Hematopoietic multipotent progenitor cell treated with erythropoietin and hydrocortisone succinate and interleukin-3 and kit ligand, for 6 days (in vitro differentiated cells): ENCODE data around the gene TMEM109.

Experiments
- DNase-seq: peaks from one replicate; pipeline ENCODE4 v3.0.0-alpha.2; 2015

TMEM109 gene

DNA sequence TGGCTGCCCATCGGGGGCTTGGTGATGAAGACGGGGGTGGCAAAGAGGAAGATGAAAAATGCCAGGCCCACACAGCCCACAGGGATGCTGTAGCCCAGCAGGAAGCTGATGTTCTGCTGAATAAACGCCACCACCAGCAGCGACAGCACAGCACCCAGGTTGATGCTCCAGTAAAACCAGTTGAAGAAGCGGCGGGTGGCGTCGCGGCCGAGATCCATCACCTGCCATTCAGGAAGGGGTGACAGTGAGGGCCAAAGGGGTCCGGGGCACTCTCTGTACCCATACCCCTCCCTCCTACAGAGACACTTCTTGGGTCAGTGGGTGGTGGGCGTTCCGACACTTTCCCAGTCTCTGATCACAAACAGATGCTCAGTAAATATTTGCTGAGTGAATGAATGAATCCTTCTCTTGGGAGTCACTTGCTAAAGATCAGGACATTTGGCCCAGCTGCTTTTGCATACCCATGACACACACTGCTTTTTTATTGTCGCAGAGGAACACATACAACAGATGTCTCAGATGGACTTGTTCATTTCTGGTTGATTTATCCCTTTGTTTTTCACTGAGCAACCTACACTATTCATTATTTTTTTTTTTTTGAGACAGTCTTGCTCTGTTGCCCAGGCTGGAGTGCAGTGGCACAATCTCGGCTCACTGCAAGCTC lies 32.8 kb downstream of the TMEM109 start:
- DNase-seq = no peak

GRCh38 chr11:60947700-60948099 lies 33.7 kb downstream of the TMEM109 start:
- no peak for DNase-seq

- no peak for DNase-seq
Observed at GRCh38 chr11:60948250-60948649, 34.3 kb downstream of the TMEM109 start.

DNA sequence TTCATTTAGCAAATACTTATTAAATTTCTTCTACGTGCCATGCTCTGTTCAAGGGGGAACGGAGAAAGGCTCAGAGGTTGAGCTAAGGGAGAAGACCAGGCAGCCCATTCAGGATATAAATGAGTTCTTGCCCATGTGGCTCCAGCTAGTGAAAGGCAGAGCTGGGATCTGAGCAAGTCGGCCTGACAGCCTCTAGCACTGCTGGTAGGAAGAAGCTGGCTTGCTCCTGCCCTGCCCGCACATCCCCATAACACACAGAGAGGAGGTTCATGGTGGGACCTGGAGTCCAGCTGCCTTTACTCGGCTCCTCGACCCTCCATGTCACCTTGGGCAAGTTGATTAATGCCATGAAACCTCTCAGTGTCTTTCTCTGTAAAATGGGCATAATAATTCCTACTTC lies 36.1 kb downstream of the TMEM109 start:
- no peak for DNase-seq

DNA sequence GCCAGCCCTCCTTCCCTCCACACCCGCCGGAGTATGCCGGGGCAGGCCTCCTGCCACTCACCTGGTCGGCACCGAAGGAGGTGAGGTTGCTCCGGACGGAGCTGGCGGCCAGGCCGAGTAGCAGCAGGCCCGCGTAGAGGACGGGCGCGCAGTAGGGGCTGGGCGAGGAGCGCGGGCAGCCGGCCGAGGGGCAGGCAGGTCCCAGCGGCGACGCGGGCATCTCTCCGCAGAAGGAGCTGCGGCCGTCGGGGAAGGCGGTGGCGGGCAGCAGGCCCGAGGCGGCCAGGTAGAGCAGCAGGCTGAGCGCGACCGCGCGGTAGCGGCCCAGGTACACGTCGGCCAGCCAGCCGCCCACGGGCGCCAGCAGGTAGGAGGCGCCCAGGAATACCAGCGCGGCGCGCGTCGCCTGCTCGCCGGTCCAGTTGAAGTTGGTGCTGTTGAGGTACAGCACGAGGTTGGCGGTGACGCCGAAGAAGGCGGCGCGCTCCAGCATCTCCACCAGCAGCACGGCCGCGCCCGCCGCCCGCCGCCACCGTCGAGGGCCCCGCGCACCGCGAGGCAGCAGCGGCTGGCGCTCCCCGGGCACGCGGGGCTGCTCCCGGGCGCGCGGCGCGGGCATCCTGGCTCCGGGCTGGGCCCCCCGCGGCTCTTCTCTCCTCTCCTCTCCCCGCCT lies 37.1 kb downstream of the TMEM109 start:
- DNase-seq = no peak

GRCh38 chr11:60951606-60951903 lies 37.6 kb downstream of the TMEM109 start:
- DNase-seq = no peak

DNA sequence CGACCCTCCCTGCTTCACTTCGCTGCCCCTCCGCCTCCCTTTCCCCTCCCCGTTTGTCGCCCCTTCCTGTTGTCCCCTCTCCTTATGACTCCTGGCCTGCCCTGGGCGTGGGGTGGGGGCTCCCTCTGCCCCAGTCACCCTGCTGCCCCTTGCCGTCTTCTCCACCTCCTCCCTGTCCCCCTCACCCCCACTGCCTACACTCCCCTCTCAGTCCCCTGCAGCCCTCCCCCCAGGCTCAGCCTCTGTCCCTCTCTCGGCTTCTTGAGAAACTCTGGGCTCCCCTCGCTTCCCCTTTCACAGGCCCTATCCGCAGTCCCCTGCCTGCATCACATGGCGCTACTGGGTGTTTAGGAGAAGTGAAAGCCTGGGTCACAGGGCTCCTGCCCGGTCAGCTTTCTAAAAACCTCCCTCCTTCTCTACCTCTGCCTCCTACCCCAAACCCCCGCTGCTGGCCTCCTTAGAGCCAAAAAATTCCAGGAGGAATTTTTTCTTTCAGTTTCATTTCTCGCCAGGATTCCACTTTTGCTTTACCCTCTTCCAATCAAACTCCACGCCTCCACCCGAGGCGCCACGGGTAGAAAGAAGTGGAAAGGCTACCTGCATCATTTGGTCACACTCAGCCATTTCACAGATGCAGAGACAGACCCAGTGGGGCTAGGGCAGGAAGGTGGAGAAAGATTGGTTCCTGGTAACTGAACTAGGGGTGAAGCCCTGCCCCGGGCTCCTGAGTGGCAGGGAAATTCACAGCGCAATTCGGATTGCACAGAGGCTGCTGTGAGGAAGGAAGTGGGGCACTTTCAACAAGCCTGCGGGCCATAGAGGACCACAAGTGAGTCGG lies 38.2 kb downstream of the TMEM109 start, which contains the start of gene SLC15A3:
Gene SLC15A3 (minus strand): TSS at position 273 of the 838 bp plus-strand sequence. CDS start 625 bp downstream, outside the sequence.
- peak; percentile 76 for DNase-seq

DNA sequence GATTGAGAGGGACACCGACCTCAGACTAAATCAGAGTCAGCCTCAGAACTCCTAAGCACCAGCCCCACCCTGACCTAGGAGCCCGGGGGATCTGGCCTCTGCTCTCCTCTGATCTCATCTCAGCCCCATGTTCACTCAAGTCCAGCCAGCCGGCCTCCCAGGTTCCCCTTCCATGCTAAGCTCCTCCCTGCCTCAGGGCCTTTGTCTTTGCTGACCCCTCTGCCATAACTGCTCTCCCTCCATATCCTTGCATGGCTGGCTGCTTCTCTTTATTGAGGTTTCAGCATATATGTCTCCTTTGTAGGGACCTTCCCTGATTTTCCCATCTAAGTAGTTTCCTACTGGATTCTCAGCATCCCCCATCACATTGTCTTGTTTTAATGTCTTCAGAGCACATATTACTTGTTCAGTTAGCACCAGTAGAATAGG lies 38.8 kb downstream of the TMEM109 start:
- no peak for DNase-seq

DNA sequence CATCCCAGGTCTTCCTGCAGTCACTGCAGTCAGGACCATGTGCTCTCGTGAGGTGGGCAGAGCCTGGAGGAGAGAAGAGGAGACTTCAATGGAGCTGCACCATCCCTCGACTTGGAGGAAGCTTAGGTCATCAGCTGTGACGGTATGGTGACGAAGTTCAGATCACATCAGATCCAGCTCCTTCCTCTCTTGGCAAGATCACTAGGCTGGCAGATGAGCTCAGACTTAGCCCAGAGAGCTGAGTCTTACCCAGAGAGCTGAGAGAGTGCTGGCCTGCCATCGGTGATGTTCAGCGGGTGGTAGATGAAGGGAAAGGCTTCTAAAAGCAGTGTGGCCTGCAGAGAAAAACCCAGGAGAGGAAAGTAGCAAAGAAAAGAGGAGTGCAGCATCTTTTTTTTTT lies 39.8 kb downstream of the TMEM109 start:
- no peak for DNase-seq

DNA sequence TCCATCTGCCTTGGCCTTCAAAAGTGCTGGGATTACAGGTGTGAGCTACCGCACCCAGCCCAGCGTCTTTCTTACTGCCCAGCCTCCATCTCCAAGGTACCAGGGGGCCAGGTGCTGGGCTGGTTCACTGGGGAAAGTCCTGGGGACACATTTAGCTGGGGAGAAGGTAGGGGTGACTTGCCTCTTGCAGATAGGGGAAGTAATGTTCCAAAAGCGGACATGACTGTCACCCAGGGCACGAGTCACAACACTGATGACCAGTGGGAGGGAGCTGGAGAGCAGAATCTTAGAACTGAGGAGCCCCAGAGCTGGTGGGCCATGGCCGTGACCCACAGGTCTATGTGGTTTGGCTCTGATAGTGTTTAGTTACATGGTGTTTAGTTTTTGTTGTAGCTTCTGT lies 40.5 kb downstream of the TMEM109 start:
- no peak for DNase-seq

DNA sequence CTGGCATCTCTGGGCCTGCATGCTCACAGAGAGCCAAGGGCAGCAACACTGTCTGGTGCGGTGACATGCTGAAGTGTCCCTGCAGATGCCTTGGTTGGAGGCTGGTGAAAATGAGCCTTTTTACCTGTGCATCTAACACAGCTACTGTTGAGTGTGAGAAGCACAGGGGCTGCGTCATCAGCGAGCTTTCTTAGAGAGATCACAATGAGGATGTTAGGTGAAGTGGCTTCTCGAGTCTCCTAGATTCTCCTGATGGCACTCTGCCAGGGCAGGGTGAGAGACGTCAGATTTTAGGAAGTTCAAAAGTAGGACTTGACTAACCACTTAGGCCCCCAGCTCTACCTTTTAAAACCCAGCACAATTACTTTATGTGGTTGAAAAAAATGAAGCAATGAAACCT lies 41.6 kb downstream of the TMEM109 start:
- DNase-seq = no peak

DNA sequence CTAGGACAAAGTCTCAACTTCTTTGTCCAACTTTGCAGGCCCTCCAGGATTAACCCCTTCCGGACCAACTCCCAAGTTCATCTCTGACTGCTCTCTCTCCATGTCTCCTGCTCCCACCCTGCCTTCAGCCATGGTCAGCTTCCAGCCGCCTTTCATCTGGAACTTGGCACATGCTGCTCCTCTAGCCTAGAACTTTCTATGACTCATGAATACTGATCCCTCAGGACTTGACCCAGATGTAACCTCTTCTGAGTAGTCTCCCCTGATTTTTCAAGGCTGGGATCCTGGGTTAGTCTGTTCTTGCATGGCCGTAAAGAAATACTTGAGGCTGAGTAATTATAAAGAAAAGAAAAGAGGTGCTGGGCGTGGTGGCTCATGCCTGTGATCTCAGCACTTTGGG lies 43.2 kb downstream of the TMEM109 start:
- DNase-seq = no peak

DNA sequence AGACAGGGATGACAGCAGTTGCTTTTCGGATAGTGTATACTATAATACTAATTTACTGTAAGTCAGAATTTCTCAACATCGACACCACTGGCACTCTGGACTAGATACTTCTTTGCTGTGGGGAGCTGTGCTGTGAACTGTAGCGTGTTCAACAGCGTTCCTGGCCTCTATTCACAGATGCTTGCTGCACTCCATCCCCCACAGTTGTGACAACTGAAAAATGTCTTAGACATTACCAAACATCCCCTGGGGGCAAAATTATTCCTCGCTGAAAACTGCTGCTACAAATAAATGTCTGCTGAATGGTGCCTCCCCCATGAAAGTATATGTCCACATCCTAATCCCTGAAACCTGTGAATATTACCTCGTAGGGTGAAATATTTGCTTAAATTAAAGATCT lies 45.5 kb downstream of the TMEM109 start:
- DNase-seq = no peak

DNA sequence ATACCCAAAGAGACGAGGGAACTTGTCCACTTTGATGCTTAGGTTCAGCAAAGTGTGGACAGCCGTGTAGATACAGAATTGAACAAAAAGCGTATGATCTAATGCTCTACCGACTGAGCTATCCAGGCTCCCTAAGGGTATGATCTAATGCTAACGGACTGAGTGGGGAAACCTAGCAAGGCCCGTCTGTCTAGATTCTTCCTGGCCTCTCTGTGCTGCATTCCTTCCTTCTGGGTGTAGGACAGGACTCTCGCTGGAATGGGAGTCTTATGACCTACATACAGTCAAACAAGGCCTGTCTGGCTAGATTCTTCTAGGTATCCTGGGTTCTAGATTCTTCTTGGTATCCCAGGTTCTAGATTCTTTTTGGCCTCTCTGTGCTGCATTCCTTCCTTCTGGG lies 46.4 kb downstream of the TMEM109 start:
- DNase-seq = no peak

- no peak for DNase-seq
Observed at GRCh38 chr11:60964801-60965200, 50.8 kb downstream of the TMEM109 start.

DNA sequence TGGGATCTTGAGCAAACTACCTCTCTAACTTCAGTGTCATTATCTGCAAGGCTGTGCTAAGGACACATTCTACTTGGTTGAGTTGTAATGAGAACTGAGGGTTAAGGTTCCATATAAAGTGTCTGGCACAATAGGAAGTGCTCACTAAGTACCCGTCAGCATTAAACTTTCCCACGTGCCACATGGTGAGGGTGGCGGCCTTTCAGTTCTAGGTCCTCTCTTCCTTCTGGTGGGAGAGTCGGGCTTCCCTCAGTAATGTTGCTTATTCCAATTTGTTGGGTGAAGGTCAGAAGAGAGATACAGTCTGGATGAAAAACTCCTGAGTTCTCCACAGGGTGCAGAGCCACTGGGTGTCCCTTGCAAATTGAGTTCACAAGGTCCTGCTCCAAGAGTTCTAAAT lies 52.9 kb downstream of the TMEM109 start:
- no peak for DNase-seq

DNA sequence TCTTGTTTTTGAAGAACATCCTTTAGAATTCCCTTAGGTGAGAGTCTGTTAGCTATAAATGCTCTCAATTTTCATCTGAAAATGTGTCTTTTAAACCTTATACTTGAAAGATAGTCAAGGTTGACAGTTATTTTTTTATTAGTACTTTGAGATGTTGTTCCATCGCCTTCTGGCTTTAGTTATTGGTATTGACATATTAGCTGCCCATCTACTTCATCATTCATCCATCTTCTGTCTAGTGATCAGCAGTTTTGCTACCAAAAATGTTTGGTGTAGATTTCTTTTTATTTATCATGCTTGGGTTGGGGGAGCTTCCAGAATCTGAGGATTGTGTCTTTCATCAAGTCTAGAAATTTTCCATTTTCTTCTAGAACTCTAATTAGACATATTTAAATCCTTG lies 54.3 kb downstream of the TMEM109 start:
- no peak for DNase-seq

DNA sequence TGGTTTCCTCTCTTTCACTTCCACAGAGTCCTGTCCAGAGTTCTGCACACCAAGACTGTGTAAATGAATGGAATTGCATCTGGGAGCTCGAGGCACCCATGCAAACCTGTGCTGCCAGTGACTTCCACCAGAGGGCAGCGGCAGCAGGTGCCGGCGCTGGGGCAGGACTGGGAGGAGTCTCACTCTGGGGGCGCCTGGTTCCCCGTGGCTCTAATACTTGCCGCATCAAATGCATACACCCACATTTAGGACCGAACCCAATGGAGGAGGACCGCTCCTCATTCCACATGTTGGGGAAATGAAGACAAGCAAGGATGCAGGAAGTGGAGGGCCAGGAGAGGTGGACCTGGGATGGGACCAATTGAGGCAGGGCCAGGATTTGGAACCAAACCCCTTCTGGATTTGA lies 56.4 kb downstream of the TMEM109 start:
- DNase-seq = peak; percentile 81

GRCh38 chr11:60970890-60971289 lies 56.9 kb downstream of the TMEM109 start:
- no peak for DNase-seq

DNA sequence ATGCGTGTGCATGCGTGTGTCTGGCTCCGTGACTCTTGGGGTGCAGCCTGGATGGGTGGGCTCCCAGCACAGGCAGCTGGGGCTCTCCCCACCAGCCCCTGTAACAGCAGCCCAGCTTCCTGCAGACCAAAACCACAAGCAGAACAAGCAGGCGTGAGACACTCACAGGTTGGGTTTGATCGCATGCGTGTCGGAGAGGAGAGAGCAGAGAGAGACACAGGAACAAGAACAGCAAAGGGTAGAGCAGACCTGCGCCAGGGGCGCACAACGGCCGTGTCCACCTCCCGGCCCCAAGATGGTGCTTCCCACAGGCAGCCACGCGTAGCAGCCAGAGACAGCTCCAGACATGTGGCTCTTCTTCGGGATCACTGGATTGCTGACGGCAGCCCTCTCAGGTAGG lies 57.6 kb downstream of the TMEM109 start, which contains the start of gene CD6:
Gene CD6 (plus strand): TSS at position 161 of the 400 bp plus-strand sequence. CDS start 186 bp downstream, at position 347.
- no peak for DNase-seq

GRCh38 chr11:60972182-60973030 lies 58.4 kb downstream of the TMEM109 start:
- DNase-seq = no peak
